ENCODE results near the gene RSRC1.

RSRC1 gene

GRCh38 chr3:158569794-158570193 is 459.9 kb downstream of the RSRC1 start:
- DNase-seq (ENCODE audit: extremely low read depth in 1 of 2, low read depth in 1 of 2): no peak

- peak; percentile 40 to 72 for DNase-seq (ENCODE audit: extremely low read depth in 1 of 2, low read depth in 1 of 2)
Observed at GRCh38 chr3:158570999-158571702, 461.3 kb downstream of the RSRC1 start, which contains the start of gene MLF1. TSS of gene MLF1 (plus strand) at chr3:158571194. CDS start at chr3:158571301, 107 bp downstream.

- DNase-seq (ENCODE audit: extremely low read depth in 1 of 2, low read depth in 1 of 2): no peak
Observed at GRCh38 chr3:158571969-158572765, 462.3 kb downstream of the RSRC1 start.

GRCh38 chr3:158572766-158573060 is 462.8 kb downstream of the RSRC1 start:
- DNase-seq (ENCODE audit: extremely low read depth in 1 of 2, low read depth in 1 of 2): no peak

GRCh38 chr3:158573714-158574113 is 463.8 kb downstream of the RSRC1 start:
- DNase-seq (ENCODE audit: extremely low read depth in 1 of 2, low read depth in 1 of 2): no peak

GRCh38 chr3:158574646-158575045 is 464.8 kb downstream of the RSRC1 start:
- no peak for DNase-seq (ENCODE audit: extremely low read depth in 1 of 2, low read depth in 1 of 2)

- no peak for DNase-seq (ENCODE audit: extremely low read depth in 1 of 2, low read depth in 1 of 2)
Observed at GRCh38 chr3:158590223-158590622, 480.3 kb downstream of the RSRC1 start.

All from activated CD8-positive, alpha-beta memory T cell treated with anti-CD3 and anti-CD28 coated beads for 1 hour (primary cell).